ENCODE measurements around the gene IL32.
A peak's percentile ranks its signal among the peaks of the same experiment; 100 is the strongest.

The IL32 gene

GRCh38 chr16:3112881-3113574 is 47.6 kb downstream of the IL32 start:
- Histone ChIP-seq H3K27ac (peak overlapping the region; percentile 38 to 76), H3K4me3 (peak overlapping the region; percentile 97)
- no peak for DNase-seq (ENCODE audit: low spot score)
- TF ChIP-seq, protein P1, sequence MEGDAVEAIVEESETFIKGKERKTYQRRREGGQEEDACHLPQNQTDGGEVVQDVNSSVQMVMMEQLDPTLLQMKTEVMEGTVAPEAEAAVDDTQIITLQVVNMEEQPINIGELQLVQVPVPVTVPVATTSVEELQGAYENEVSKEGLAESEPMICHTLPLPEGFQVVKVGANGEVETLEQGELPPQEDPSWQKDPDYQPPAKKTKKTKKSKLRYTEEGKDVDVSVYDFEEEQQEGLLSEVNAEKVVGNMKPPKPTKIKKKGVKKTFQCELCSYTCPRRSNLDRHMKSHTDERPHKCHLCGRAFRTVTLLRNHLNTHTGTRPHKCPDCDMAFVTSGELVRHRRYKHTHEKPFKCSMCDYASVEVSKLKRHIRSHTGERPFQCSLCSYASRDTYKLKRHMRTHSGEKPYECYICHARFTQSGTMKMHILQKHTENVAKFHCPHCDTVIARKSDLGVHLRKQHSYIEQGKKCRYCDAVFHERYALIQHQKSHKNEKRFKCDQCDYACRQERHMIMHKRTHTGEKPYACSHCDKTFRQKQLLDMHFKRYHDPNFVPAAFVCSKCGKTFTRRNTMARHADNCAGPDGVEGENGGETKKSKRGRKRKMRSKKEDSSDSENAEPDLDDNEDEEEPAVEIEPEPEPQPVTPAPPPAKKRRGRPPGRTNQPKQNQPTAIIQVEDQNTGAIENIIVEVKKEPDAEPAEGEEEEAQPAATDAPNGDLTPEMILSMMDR (IDR thresholded peaks at IDR 0.05) = no peak

DNA sequence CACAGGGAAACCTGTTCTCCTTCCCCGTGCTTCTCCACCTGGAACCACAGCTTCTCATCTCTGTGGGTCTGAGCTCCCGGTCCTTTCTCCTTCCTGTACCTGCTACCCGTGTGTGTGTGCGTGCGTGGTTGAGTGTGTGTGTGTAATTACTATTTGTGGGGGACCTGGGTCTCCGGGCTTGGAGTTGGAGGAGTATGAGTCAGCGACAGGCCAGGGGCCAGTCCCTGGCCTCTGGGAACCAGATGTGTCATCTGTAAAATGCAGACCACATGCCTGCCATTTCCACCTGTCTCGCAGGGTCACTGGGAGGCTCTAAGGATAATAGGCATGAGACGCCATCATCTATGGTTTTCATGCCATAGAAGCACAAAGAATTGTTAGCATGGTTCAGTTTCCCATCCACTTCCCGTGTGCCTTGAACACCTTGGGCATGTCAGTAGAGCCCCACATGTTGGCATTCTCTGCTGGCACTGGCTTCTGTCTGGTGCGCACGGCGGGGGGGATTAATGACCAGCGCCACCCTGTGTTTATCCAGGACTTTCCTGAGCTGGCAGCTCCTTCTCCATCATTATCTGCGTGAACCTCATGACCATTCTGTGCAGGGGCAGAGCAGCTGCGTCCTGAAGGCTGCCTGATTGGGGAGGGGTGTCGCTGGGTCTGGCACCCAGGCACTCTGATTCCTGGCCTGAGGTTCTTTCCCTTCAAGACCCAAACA is 48.5 kb downstream of the IL32 start:
- no peak overlapping the region for H3K27ac ChIP-seq
- TF ChIP-seq, protein P1 (IDR thresholded peaks at IDR 0.05) = no peak
- peak overlapping the region; percentile 97 for H3K4me3 ChIP-seq
- DNase-seq (ENCODE audit: low spot score) = no peak

DNA sequence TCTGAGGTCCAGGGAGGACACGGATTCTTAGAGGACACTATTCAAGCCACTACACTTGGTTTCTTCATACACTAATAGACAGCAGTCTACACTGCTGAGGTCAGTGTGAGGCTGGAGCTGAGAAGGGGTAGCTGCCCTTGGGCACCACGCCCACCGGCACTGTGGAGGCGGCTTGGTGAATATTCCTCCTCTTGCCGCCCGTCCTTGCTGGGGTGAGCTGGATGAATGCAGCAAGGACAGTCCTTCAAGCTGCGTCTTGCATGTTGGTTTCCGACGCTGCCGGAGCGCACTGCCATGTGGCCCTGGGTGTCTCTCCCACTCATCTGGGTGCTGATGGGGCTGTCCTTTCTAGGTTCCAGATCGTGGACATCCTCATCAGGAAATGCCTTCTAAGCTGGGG is 49.6 kb downstream of the IL32 start:
- TF ChIP-seq, protein P1 (IDR thresholded peaks at IDR 0.05) = no peak
- DNase-seq (ENCODE audit: low spot score) = no peak
- no peak overlapping the region for H3K4me3 ChIP-seq
- H3K27ac ChIP-seq = no peak overlapping the region

- Histone ChIP-seq H3K27ac (no peak overlapping the region), H3K4me3 (no peak overlapping the region)
- TF ChIP-seq, protein P1 (IDR thresholded peaks at IDR 0.05) = no peak
- DNase-seq (ENCODE audit: low spot score) = no peak
Observed at GRCh38 chr16:3115561-3115960, 50.1 kb downstream of the IL32 start.

DNA sequence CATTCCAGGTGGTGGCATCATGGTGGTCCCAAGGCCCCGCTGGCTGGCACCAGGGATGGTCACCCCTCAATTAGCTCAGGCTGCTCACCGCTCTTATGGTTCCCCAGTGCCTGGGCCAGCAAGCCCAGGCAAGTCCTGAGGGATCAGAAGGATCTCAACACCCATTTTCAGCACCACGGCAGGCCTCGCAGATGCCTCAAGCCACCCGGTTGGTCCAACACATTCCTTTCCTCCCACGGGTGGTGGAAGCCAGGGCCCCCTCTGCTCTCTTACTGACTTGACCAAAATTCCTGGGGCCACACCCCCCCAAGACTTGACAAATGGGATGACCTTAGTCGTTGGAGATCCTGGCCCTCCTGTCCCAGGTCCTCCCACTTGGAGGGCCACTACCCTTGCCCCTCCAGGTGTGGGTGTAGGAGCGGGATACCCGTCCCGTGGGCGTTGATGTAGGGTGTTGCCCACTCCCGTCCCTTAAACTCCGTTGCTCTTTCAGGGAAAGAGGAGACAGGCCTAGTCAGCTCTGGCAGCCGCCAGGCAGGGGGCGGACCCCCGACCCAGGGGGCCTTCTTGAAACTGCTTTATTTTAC is 52.9 kb downstream of the IL32 start:
- DNase-seq (ENCODE audit: low spot score) = no peak
- Histone ChIP-seq H3K27ac (no peak overlapping the region), H3K4me3 (no peak overlapping the region)
- TF ChIP-seq, protein P1 (IDR thresholded peaks at IDR 0.05) = no peak

DNA sequence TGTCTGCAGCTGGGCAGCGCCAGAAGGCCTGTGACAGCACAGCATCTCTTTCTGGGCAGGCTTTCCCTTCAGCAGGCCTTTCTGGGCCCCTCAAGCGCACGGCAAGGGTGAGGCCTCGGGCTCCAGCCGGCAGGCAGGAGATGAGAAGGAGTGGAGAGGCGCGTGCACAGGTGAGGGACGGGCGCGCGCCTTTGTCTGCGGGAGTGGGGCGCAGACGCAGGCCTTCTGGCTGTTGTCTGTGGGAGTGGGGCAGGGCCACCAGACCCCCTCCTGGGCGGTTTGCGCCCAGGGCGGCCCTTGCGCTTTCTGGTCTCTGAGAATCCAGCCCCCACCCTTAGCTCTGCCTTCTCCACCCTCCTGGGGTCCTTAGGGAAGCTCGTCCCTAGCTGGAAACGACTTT is 53.4 kb downstream of the IL32 start:
- no peak for DNase-seq (ENCODE audit: low spot score)
- TF ChIP-seq, protein P1 (IDR thresholded peaks at IDR 0.05) = no peak
- H3K4me3 ChIP-seq = no peak overlapping the region
- no peak overlapping the region for H3K27ac ChIP-seq
